Measurements from ENCODE around the gene MVB12B. TPM values are rescaled to one million over a fixed set of nuclear protein-coding genes. Genes with fewer than 3 reads are reported as not detected.

Gene MVB12B
- polyA plus RNA-seq, 1 donor from 2014 or later, result 39.5 TPM

- Histone ChIP-seq H3K36me3 (ENCODE audit: insufficient read depth, low read length) (no peaks in the 10 kb centered on the region), H4K20me1 (ENCODE audit: insufficient read depth) (peaks cover 4% of the 10 kb centered on the region), H3K9ac (ENCODE audit: low read length) (no peak overlapping the region), H3K4me2 (ENCODE audit: low read length) (no peak overlapping the region), H3K27me3 (ENCODE audit: insufficient read depth, low read depth, low read length) (peaks cover 14% of the 10 kb centered on the region), H2AFZ (ENCODE audit: low read depth, low read length) (no peak overlapping the region), H3K9me3 (ENCODE audit: low read length) (no peaks in the 10 kb centered on the region), H3K79me2 (replicated peaks; ENCODE audit: insufficient read depth, low read length) (no peaks in the 10 kb centered on the region), H3K9me2 (ENCODE audit: insufficient read depth, low read length) (no peaks in the 10 kb centered on the region), H3F3A (ENCODE audit: insufficient read depth, low read length, poor library complexity, severe bottlenecking) (no peaks in the 10 kb centered on the region), H3K27ac (ENCODE audit: low read length) (no peak overlapping the region), H3K4me3 (ENCODE audit: low read length) (no peak overlapping the region)
- no peak for TF ChIP-seq MXI1 (conservative IDR thresholded peaks at IDR 0.05; ENCODE audit: poor library complexity, severe bottlenecking)
- no peak for TF ChIP-seq REST (IDR thresholded peaks at IDR 0.05; ENCODE audit: borderline replicate concordance)
- TF ChIP-seq POLR2AphosphoS5 (IDR thresholded peaks at IDR 0.05), result no peak
- no peak for TF ChIP-seq SMC3 (conservative IDR thresholded peaks at IDR 0.05; ENCODE audit: poor library complexity)
- TF ChIP-seq EP300 (conservative IDR thresholded peaks at IDR 0.05; ENCODE audit: poor library complexity, severe bottlenecking), result no peak
- TF ChIP-seq, protein P1, sequence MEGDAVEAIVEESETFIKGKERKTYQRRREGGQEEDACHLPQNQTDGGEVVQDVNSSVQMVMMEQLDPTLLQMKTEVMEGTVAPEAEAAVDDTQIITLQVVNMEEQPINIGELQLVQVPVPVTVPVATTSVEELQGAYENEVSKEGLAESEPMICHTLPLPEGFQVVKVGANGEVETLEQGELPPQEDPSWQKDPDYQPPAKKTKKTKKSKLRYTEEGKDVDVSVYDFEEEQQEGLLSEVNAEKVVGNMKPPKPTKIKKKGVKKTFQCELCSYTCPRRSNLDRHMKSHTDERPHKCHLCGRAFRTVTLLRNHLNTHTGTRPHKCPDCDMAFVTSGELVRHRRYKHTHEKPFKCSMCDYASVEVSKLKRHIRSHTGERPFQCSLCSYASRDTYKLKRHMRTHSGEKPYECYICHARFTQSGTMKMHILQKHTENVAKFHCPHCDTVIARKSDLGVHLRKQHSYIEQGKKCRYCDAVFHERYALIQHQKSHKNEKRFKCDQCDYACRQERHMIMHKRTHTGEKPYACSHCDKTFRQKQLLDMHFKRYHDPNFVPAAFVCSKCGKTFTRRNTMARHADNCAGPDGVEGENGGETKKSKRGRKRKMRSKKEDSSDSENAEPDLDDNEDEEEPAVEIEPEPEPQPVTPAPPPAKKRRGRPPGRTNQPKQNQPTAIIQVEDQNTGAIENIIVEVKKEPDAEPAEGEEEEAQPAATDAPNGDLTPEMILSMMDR (IDR thresholded peaks at IDR 0.05; ENCODE audit: poor library complexity, severe bottlenecking), result no peak
- TF ChIP-seq TAF1 (IDR thresholded peaks at IDR 0.05; ENCODE audit: low read depth), result no peak
- TF ChIP-seq EZH2 (IDR thresholded peaks at IDR 0.05; ENCODE audit: borderline replicate concordance, insufficient read depth, low read length, poor library complexity, severe bottlenecking), result no peak
- TF ChIP-seq RAD21 (conservative IDR thresholded peaks at IDR 0.05), result no peak
Measured at GRCh38 chr9:126498331-126498730, 171.7 kb downstream of the MVB12B start.

DNA sequence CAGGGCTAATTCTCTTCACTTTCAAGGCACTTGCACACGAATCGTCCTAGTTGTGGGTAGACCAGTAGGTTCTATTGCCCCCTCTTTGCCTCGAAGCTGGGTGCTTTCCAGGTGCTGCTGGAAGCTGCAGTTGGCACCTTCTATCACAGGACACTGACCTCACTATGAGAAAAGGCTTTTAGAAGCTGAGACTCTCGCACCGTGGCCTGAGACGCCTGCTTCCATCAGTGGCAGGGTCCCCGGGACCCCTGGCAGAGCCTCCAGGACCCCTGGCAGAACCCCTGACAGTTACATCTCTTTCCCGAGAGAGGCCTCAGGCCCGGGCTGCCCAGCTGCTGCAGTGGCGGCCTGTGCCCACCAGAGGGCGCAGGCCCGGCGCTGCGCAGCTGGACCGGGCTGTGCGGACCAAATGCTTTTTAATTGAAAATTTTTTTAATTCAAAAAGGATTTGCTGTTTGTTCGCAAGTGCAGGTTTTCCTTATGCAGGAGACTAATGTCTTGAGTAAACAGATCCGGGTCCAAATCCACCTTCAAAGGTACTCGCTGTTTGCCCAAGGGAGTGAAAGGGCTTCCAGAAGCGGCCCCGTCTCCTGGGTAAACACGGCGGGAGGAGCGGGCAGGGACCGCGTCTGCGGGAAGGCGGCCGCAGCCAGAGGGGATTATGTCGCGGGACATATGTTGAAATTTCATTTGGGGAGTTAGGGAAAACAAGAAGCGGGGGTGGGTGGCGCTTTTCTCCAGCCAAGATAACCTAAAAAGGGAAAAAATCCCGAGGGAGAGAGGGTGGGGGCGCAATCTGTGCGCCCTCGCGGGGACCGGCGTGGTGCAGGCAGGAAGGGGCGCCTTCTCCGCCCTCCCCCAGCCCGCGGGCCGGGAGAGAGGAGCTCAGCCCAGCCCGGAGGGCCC lies 172.6 kb downstream of the MVB12B start:
- Histone ChIP-seq H3K79me2 (replicated peaks; ENCODE audit: insufficient read depth, low read length) (no peaks in the 10 kb centered on the region), H2AFZ (ENCODE audit: low read depth, low read length) (no peak overlapping the region), H3K4me2 (ENCODE audit: low read length) (peak overlapping the region; percentile 49), H3K9me3 (ENCODE audit: low read length) (no peaks in the 10 kb centered on the region), H3K9me2 (ENCODE audit: insufficient read depth, low read length) (no peaks in the 10 kb centered on the region), H4K20me1 (ENCODE audit: insufficient read depth) (peaks cover 4% of the 10 kb centered on the region), H3F3A (ENCODE audit: insufficient read depth, low read length, poor library complexity, severe bottlenecking) (no peaks in the 10 kb centered on the region), H3K27ac (ENCODE audit: low read length) (no peak overlapping the region), H3K9ac (ENCODE audit: low read length) (no peak overlapping the region), H3K36me3 (ENCODE audit: insufficient read depth, low read length) (no peaks in the 10 kb centered on the region), H3K4me3 (ENCODE audit: low read length) (peak overlapping the region; percentile 50), H3K27me3 (ENCODE audit: insufficient read depth, low read depth, low read length) (peaks cover 14% of the 10 kb centered on the region)
- no peak for TF ChIP-seq POLR2AphosphoS5 (IDR thresholded peaks at IDR 0.05)
- TF ChIP-seq, protein P1 (IDR thresholded peaks at IDR 0.05; ENCODE audit: poor library complexity, severe bottlenecking), result peak; percentile 94
- TF ChIP-seq EP300 (conservative IDR thresholded peaks at IDR 0.05; ENCODE audit: poor library complexity, severe bottlenecking), result no peak
- TF ChIP-seq MXI1 (conservative IDR thresholded peaks at IDR 0.05; ENCODE audit: poor library complexity, severe bottlenecking), result no peak
- no peak for TF ChIP-seq EZH2 (IDR thresholded peaks at IDR 0.05; ENCODE audit: borderline replicate concordance, insufficient read depth, low read length, poor library complexity, severe bottlenecking)
- TF ChIP-seq RAD21 (conservative IDR thresholded peaks at IDR 0.05), result peak; percentile 66
- TF ChIP-seq SMC3 (conservative IDR thresholded peaks at IDR 0.05; ENCODE audit: poor library complexity), result peak; percentile 84
- no peak for TF ChIP-seq REST (IDR thresholded peaks at IDR 0.05; ENCODE audit: borderline replicate concordance)
- no peak for TF ChIP-seq TAF1 (IDR thresholded peaks at IDR 0.05; ENCODE audit: low read depth)
